HL-60/S4 treated with phorbol 12-myristate 13-acetate at 8.2 ng/mL for 4 days and 3 days (cell line): ENCODE results near the gene ADAMTS12.

Experiments used
- in situ Hi-C: fragments of 300-500 bp; cut with MboI; formaldehyde crosslinking; loops from 2 replicates; pipeline ENCODE4 v1.15.0; 2022; ENCODE audit warnings: low sequenced_read_pairs

The ADAMTS12 gene

GRCh38 chr5:33721491-33722200, 170.1 kb downstream of the ADAMTS12 start:
- in situ Hi-C loops: no loop called here

GRCh38 chr5:33720176-33720575, 171.6 kb downstream of the ADAMTS12 start:
- in situ Hi-C loops: no loop called here

DNA sequence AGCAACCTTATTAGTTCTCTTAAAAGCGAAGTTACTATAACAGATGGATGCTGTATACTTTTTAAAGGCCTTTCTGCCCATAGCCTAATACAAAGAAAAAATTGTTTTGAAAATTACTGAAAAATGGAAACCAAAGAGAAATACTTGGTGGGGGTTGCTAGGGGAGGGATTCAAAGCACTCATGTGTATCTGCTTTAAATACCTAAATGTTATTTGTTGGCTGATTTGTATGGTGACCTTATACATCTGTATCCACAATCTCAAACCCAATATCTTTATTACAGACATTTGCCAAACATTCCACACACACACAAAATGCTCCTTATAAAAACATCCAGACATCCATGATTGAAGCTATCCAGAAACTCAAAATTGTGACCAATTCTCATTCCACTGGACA, 172.0 kb downstream of the ADAMTS12 start:
- in situ Hi-C loops: no loop called here

- in situ Hi-C loops: no loop called here
Measured at GRCh38 chr5:33715661-33716060, 176.1 kb downstream of the ADAMTS12 start.

GRCh38 chr5:33713136-33713765, 178.5 kb downstream of the ADAMTS12 start:
- in situ Hi-C loops: no loop called here

GRCh38 chr5:33712664-33713063, 179.1 kb downstream of the ADAMTS12 start:
- in situ Hi-C loops: no loop called here

DNA sequence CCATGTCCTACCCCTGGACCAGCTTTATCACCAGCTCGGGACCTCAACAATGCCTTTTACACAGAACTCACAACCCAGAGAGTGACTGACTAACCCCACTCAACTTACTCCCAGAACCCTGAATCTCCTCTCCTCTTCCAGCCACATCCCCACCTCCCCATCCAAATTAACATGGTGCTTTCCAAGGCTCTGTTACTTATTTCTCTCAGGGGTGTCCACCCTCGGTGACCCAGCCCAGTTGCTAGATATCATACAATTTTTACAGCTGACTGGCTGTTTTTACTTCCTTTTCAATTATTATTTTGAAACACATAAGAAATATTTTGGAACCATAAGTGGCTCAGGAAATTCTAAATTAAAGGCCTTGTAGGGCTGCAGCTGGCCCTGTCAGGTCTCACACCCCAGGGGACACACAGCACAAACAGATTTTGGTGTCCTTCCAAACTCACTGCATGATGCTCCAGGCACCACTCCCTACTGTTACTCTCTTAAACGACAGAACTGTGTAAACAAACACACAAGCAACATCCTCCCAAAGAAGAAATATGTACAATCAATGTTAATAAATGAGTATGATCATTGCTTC, 180.6 kb downstream of the ADAMTS12 start:
- in situ Hi-C loops: no loop called here

DNA sequence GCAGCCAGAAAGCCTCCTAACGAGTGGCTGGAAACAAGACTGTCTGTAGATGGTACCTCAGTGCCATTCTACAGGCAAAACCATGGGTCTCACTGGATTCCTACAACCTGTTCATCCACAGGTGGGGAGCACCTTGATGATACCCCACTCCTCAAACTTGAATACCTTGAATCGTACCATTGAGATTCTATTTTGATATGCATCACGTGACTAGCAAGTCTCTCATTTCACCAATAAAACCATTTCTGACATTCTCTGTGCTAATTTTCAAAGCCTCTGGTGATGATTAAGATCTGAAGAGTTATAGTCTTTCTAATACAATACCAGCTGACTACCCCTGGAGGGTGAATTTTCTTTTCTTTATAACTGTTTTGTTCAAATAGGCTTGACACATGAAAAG, 188.9 kb downstream of the ADAMTS12 start:
- in situ Hi-C loops: no loop called here

GRCh38 chr5:33701951-33702350, 189.8 kb downstream of the ADAMTS12 start:
- in situ Hi-C loops: no loop called here

- in situ Hi-C loops: no loop called here
Measured at GRCh38 chr5:33701251-33701650, 190.5 kb downstream of the ADAMTS12 start.

GRCh38 chr5:33696411-33696810, 195.4 kb downstream of the ADAMTS12 start:
- in situ Hi-C loops: no loop called here

DNA sequence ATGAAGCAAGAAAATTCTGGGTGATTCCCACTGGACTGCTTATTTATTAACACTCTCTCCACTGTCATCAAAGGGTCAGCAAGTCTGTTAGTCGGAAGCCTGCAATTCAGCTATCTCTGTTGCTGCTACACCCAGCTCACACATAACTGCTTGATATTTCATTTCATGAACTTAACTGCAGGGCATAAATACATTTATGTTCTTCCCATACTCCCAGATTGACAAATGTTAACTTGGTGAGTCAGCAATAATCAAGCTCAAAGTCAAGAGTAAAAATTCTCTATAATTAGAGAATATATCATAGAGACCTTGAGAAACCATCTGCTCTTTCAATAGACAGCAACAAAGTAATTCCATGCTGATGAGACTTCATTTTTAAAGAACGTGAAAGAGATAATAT, 198.8 kb downstream of the ADAMTS12 start:
- in situ Hi-C loops: no loop called here

GRCh38 chr5:33691856-33692255, 199.9 kb downstream of the ADAMTS12 start:
- in situ Hi-C loops: no loop called here

GRCh38 chr5:33690374-33691135, 201.2 kb downstream of the ADAMTS12 start:
- in situ Hi-C loops: no loop called here

DNA sequence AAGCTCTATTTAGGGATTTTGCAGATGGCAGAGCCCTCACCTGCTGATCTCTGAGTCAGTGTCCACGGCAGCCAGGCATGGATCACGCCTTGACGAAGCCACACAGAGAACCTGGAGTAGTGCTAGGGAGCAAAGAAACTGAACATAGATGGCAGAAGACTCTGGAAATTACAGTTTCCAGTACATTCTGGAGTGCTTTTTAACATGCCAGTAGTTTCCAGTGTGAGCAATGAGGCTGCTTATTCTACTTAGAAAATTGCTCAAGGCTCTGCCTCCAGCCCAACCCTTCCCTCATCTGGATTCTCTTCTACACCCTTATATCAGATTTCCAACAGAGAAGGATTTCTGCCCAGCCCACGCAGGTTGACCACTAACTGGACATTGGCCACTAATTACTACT, 203.3 kb downstream of the ADAMTS12 start:
- in situ Hi-C loops: no loop called here

DNA sequence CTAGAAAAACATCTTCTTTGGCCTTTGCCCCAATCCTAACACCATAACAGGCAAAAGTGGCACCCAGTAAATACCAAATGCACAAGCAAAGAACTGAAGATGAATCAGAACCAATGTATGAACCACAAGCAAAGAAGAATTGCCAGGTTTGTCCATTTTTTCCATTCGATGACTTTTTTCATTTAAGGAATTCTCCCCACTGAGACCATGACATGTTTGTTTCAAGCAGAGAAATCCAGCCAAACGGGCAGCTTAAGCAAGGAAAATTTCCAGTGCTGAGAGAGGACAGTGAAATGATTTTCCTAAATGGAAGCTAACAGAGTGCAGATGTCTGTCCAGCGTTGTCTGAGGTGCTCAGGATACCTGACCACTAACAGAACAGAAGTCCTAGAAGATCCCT, 203.7 kb downstream of the ADAMTS12 start:
- in situ Hi-C loops: no loop called here

DNA sequence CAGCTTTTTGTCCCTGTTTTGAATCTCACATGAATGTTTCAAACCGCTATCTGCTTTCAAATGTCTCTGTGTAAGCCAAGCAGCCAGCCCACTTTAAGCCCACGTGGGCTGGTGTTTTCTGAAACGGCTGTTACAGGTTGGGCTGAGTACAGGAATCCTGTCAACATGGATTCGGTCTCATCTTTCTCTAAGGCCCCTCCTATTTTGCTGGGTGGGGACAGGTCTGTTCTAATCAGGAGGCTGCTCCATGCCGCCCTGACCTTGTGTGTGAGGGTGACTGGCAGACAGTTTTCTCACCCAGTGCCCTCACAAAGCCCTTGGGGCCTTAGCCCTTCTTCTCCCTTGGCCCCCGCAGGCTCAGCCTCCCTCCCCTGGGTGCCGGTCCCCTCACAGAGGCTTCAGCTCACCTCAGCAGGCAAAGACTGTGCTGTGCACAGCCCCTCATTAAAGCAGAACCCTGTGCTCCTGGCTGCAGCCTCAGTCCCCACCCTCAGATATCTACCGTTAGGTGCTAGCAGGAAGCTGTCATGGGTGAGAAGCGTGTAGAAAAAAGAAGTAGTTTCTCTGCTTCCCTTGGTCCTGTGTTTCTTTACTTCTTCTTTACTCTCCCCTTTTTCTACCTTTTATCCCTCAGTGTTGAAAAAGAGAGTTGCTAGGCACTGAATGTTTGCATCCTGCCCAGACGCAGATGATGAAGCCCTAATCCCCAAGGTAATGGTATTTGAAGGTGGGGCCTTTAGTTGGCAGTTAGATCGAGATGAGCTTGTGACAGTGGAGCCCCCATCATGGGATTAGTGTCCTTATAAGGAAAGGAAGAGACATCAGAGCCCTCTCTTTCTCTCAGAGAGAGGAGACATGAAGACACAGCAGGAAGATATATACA, 205.7 kb downstream of the ADAMTS12 start:
- in situ Hi-C loops: no loop called here

DNA sequence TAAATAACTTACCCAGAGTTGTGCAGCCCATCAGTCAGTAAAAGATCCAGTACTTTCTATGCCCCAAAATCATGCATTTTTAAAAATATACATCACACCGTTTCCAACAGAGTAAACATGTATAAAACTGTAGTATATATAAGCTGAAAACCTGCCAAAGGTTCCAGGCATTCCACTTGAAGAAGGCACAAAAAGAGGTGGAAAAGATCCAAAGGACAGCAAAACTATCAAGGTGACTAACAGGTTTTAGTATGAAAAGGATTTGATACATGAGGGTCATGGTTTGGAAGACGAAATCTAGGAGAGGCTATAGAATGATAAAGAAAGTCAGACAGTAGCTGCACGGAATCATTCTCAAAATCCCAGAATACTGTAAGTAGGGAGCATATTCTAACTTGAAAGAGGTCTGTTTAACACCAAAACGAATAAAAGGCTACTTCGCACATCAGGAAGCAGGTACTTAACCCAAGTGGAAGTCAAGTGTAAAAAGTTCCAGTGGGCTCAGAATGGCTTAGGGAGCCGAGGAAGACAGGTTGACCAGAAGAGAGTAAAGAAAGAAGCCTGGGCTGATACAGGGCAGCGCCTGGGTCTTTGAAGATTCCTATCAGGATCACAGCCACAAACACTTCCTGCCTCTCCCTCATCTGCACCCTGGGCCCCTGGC, 207.2 kb downstream of the ADAMTS12 start:
- in situ Hi-C loops: no loop called here

GRCh38 chr5:33679791-33680190, 212.0 kb downstream of the ADAMTS12 start:
- in situ Hi-C loops: no loop called here

DNA sequence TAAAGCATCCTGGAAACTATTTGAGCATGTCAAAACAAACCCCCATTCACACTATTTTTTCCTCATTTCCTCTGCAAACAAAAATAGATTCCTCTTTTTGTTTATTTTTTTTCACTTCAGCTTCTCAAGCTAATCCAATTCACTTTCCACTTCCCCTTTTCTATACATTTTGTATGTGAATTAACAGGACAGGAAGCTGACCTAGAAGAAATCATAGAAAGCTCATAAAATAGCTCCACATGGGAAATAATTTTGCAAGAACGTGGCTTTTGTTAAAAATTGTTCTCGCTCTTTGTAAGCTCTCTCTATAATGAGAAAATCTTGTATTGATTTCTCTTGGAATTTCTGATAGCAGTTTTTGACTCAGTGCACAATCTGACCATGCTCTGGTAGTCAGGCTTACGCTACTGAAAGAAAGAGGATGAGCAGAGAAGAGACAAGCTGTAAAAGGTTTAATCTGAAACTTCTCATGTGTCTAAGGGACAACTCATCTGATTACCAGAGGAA, 215.8 kb downstream of the ADAMTS12 start:
- in situ Hi-C loops: no loop called here
